Skeletal muscle satellite cell (primary cell): ENCODE measurements around the gene NUBP2. TPM values are rescaled to one million over a fixed set of nuclear protein-coding genes. Genes with fewer than 3 reads are reported as not detected.

Experiments used
- H3K27me3 ChIP-seq: 2 replicates; pipeline ENCODE4 v1.7.0; 2013; ENCODE audit warnings: low read length; ENCODE audit not compliant: control insufficient read depth, insufficient read depth
- H3K36me3 ChIP-seq: 2 replicates; pipeline ENCODE4 v1.7.0; 2013; ENCODE audit warnings: mild to moderate bottlenecking, control low read depth, low read length; ENCODE audit not compliant: insufficient read depth
- H3K4me1 ChIP-seq: 2 replicates; pipeline ENCODE4 v1.7.0; 2013; ENCODE audit warnings: low read length; ENCODE audit not compliant: control insufficient read depth, insufficient read depth
- H3K4me2 ChIP-seq: 2 replicates; pipeline ENCODE4 v1.7.0; 2013; ENCODE audit warnings: mild to moderate bottlenecking, low read length
- H3K4me3 ChIP-seq: 2 replicates; pipeline ENCODE4 v1.7.0; 2013; ENCODE audit warnings: low read length
- H3K9ac ChIP-seq: 2 replicates; pipeline ENCODE4 v1.7.0; 2013; ENCODE audit warnings: mild to moderate bottlenecking, low read depth, low read length, moderate library complexity
- H3K9me3 ChIP-seq: replicated peaks from 2 replicates; pipeline ENCODE4 v1.7.0; 2013; ENCODE audit warnings: mild to moderate bottlenecking, control low read depth, low read length
- total RNA-seq: library from RNA; depleted of rRNA; stranded (reverse); fragments of >200 nt; gene quantifications from 2 replicates; pipeline ENCODE4 v1.2.3, GENCODE V29; 2012; rRNA removed

Gene NUBP2, protein sequence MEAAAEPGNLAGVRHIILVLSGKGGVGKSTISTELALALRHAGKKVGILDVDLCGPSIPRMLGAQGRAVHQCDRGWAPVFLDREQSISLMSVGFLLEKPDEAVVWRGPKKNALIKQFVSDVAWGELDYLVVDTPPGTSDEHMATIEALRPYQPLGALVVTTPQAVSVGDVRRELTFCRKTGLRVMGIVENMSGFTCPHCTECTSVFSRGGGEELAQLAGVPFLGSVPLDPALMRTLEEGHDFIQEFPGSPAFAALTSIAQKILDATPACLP
- total RNA-seq = 84.7 and 85.4 TPM in 2 replicates

DNA sequence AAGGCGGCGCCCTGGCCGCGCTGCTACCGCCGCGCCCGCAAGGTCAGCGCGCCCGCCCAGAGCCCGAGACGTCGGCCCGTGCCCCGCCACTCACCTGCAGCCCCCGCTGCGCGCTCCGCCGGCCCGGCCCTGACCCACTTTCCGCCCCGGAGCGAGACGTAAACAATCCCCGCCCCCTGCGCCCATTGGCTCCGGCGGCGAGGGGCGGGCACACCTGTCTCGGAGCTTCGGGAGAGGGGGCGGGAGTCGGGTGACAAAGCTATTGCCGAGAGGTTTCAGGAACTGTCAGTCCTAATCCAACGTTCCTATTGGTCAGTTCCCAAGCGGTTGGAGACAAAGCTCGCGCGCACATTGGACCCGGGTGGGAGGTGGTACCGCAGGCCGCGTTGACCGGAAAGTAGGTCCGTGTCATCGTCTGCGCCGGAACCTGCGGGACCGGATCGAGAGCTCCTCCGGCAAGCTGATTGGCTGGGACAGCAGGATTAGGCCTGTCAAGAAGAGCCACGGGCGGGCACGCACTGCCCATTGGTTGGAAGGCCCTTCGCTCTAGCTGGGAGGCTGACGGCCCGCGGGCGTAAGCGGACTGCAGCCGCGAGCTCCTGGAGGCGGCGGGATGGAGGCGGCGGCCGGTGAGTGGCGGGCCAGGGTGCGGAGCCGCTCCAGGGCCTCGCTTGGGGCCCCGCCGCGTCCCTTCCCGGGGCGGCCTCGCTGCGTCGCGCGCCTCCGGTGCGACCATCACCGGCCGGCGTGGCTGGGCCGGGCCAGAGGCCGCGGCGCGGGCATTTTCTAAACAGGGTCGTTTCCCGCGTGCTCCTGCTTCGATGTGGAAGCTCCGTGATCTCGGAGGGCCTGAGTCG, at the start of gene NUBP2, which contains the start of gene SPSB3:
Gene NUBP2, plus strand, starts transcription at position 553 of the 857 bp plus-strand sequence. Its CDS starts 61 bp downstream, at position 614.
Gene SPSB3, minus strand, starts transcription at position 164 of the 857 bp plus-strand sequence. CDS start 1,088 bp downstream, outside the sequence.
- peaks cover 18% of the 10 kb centered on the region for H3K36me3 ChIP-seq
- H3K9ac ChIP-seq = peak within 1 kb of the TSS; percentile 89
- no peaks in the 10 kb centered on the region for H3K27me3 ChIP-seq
- peak within 1 kb of the TSS; percentile 87 for H3K4me3 ChIP-seq
- no peaks in the 10 kb centered on the region for H3K9me3 ChIP-seq
- H3K4me2 ChIP-seq = peak within 1 kb of the TSS; percentile 99
- H3K4me1 ChIP-seq = peaks cover 9% of the 10 kb centered on the region

DNA sequence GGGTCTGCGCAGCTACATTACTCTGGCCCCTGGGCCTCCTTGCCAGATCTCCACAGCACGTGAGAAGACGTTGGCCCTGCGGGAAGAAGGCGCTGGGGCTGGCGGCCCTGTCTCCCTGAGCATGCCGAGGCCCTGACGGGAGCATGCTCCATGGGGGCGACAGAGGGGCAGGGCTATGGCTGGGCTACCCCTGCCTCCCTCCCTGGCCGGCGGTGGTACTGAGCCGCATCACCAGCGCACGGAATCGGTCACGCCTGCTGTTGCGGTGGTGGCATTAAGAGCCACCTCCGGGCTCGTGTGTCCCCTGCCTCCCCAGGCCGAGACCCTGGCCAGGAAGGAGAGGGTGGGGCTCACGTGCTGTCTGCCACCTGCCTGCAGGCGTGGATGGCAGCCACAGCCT, 48.6 kb upstream of the NUBP2 start:
- Histone ChIP-seq H3K27me3 (no peaks in the 10 kb centered on the region), H3K4me1 (no peaks in the 10 kb centered on the region), H3K4me3 (no peak overlapping the region), H3K9ac (no peak overlapping the region), H3K36me3 (peaks cover 46% of the 10 kb centered on the region), H3K4me2 (no peak overlapping the region), H3K9me3 (peaks cover 2% of the 10 kb centered on the region)

DNA sequence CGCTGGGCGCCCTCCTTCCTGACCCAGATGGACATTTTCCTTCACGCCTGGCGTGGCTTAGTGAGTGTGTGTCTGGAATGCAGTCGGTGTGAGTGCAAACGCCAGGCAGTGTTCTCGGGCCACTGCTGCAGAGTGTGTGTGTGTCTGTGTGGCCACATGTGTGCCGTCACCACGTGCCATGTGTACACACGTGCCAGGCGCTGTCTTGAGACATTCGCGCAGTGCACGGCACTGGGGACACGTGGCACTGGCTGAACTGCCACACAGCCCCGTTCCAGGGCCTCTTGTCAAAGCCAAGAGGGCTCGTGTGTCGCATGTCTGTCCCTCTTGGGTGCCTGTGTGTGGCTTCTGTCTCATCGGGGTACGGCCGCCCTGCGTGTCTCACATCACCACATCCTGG, 47.9 kb upstream of the NUBP2 start:
- Histone ChIP-seq H3K27me3 (no peaks in the 10 kb centered on the region), H3K9ac (no peak overlapping the region), H3K36me3 (peaks cover 43% of the 10 kb centered on the region), H3K4me2 (no peak overlapping the region), H3K4me1 (no peaks in the 10 kb centered on the region), H3K9me3 (peaks cover 2% of the 10 kb centered on the region), H3K4me3 (no peak overlapping the region)

DNA sequence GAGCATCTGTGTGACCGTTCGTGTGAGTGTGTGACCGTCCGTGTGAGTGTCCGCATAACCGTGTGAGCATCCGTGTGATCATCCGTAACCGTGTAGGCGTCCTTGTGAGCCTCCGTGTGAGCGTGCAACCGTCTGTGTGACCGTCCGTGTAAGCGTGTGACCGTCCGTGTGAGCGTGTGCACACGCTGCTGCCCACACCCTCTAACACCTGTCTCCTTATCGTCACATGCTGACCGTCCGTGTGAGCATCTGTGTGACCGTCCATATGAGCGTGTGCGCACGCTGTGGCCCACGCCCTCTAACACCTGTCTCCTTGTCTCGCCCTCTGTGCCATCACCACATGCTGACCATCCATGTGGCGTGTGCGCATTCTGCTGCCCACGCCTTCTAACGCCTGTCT, 42.5 kb upstream of the NUBP2 start:
- Histone ChIP-seq H3K4me2 (no peak overlapping the region), H3K9ac (no peak overlapping the region), H3K4me1 (peaks cover 9% of the 10 kb centered on the region), H3K4me3 (no peak overlapping the region), H3K9me3 (peaks cover 2% of the 10 kb centered on the region), H3K36me3 (peaks cover 41% of the 10 kb centered on the region), H3K27me3 (no peaks in the 10 kb centered on the region)

DNA sequence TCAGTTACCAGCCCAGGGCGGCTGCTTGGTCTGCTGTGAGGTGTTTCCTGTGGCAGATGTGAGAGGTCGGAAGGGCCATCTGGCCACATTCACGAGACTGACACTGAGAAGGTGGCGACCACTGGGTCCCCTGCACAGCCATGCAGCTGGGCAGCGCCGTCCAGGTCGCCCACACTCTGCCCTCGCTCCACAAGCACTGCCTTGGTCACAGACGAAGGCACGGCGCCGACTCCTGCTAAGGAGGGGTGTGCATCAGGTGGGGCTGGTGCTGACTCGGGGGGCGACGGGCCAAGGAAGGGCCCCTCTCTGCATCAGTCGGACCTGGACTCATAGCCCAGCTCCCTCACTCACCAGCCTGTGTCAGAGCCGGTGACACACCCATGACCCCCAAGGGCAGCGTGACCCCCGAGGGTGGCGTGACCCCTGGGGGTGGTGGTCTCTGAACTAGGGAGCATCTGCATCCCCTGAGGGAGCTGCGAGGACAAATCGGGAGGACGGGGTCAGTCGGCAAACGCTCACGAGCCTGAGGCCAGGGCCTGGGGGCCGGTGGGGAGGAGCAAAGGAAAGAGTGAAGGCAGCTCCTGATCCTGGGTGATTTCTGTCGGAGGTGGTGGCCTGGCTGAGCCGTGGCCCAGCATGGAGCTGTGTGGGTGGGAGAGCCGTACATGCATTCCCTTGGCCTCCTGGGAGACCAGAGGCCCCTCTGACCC, 41.8 kb upstream of the NUBP2 start:
- Histone ChIP-seq H3K4me3 (no peak overlapping the region), H3K9ac (no peak overlapping the region), H3K27me3 (no peaks in the 10 kb centered on the region), H3K36me3 (peaks cover 38% of the 10 kb centered on the region), H3K4me2 (no peak overlapping the region), H3K9me3 (no peaks in the 10 kb centered on the region), H3K4me1 (peaks cover 16% of the 10 kb centered on the region)

DNA sequence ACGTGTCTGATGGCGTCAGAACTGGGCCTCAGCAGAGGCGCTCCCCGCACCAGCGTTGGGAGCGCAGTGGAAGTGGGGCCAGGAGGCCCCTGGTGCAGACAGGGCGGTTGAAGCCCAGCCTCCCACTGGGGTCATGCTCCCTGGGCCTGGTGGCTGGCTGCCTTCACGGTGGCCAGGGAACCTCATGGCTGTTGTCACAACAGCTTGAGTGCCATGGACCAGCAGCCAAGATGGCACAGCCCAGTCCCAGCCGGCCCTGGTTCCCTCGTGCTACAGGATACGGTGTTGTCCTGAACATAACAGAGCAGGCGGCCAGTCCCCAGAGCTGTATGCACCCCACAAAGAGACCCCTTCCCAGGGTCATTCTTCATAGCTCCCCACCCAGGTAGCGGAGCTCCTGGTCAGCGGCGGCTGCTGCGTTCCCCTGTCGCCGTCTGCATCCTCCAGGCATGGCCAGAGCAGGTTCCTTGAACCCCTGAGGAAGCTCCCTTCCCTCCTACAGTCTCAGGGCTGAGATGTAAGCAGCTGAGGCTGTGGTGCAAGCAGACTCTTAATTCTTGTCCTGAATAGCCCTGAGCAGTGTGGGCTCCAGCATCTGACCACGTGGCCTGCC, 41.1 kb upstream of the NUBP2 start:
- Histone ChIP-seq H3K9me3 (no peaks in the 10 kb centered on the region), H3K9ac (no peak overlapping the region), H3K36me3 (peaks cover 38% of the 10 kb centered on the region), H3K4me3 (no peak overlapping the region), H3K27me3 (no peaks in the 10 kb centered on the region), H3K4me2 (no peak overlapping the region), H3K4me1 (peaks cover 22% of the 10 kb centered on the region)

DNA sequence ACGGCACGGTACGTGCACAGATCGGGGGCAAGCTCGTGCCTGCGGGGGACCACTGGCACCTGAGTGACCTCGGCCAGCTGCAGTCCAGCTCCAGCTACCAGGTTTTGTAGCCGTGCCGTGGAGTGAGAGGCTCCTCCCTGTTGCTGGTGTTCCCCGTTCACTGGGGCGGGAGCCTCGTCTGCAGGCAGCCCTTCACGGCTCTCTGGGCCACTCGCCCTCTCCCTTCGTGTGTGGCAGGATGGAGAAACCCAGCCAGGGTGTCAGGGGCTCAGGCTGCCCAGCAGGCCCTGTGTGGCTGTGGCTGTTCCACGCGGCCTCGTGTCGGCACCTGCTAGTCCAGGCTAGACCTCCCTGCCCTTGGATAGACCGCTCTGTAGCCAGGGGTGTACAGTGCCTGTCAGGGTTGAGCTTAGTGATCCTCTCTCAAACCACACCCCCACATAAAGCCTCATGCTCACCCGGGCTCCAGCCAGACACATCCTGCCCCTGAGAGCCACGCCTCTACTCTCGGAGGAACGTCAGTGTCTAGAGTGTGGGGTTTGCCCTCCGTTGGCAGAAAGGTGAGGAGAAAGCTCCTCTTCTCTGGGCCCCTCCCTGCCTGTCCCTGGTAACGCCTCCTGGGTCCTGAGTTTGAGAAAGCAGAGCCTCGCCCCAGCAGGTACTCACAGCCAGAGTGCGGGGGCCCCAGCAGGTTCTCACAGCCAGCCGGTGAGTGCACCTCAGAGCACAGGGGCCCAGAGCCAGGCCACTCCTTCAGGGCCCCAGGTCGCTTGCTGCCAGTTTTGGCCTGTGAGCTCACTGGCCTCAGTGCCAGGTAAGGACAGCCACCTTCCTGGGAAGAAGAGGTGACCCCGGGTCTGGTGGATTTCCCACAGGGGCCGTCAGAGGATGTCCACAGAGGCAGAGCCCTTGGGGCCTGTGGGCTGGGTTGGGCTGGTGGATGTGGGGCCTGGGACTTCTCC, 39.1 kb upstream of the NUBP2 start:
- Histone ChIP-seq H3K4me1 (peaks cover 29% of the 10 kb centered on the region), H3K27me3 (no peaks in the 10 kb centered on the region), H3K4me2 (no peak overlapping the region), H3K4me3 (no peak overlapping the region), H3K9me3 (no peaks in the 10 kb centered on the region), H3K9ac (no peak overlapping the region), H3K36me3 (peaks cover 58% of the 10 kb centered on the region)

DNA sequence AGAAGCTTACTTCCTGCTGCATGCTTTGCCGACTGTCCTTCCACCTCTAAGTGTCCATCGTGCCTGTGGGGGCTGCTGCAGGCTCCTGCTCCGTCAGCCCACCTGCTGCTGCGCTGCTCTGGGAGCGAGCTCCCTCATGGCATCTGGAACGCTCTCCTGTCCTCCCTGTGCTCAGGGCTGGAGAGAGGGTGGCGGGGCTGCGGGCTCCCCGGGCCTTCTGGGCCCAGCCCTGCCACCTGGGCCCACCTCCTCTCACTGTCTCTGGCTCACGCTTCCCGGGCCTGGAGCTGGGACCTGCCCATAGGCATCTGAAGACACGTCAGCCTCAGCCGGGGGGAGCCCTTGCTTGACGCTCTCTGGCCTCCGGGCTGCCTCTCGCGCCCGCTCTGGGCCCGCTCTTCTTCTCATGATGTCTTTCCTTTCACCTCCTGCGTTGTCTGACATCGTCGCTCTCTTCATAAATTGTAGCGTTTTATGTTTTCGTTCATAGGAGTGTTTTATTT, 38.4 kb upstream of the NUBP2 start:
- H3K4me1 ChIP-seq = peaks cover 31% of the 10 kb centered on the region
- H3K9me3 ChIP-seq = no peaks in the 10 kb centered on the region
- no peak overlapping the region for H3K9ac ChIP-seq
- no peak overlapping the region for H3K4me3 ChIP-seq
- H3K36me3 ChIP-seq = peaks cover 65% of the 10 kb centered on the region
- H3K4me2 ChIP-seq = no peak overlapping the region
- H3K27me3 ChIP-seq = no peaks in the 10 kb centered on the region

DNA sequence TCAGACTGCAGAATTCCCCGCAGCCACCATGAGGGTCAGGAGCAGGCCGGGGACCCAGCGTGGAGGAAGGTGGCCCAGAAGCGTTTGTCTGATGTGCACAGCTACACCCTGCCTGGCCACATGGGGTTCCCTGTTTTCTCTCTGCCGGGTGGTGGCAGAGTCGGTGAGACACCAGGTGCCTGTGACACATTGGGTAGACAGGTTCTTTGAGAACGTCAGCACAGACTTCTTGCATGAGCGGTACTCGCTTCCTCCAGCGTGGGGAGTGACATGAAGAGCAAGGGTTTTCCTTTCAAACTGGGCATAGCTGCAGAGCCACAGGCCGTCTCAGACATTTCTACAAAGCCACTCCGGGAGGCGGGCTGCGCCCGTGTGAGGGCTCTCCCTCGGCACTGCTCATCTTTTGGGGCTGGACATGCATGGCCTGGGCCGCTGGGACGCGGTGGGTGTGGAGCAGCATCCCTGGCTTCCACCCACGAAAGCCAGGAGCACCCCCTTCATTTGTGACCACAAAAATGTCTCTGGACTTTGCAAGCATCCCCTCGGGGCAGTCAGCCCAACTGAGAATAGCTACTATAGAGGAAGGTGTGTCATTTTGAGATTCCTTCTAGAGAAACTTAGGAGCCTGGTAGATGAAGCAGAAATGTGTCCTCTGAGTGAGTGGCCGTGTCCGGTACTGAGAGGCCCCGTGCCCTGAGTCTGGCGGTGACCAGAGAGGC, 37.4 kb upstream of the NUBP2 start:
- H3K9me3 ChIP-seq = no peaks in the 10 kb centered on the region
- peak overlapping the region; percentile 86 for H3K9ac ChIP-seq
- peaks cover 62% of the 10 kb centered on the region for H3K36me3 ChIP-seq
- no peaks in the 10 kb centered on the region for H3K27me3 ChIP-seq
- peak overlapping the region; percentile 89 for H3K4me2 ChIP-seq
- H3K4me1 ChIP-seq = peaks cover 38% of the 10 kb centered on the region
- peak overlapping the region; percentile 57 for H3K4me3 ChIP-seq
